ENCODE data around the gene KIAA1328.
A peak's percentile ranks its signal among the peaks of the same experiment; 100 is the strongest.
"Not testable (repeated sequence)": the region's sequence is repeated elsewhere in the genome, so short reads cannot be mapped to it uniquely, and the experiment has no call there.

The KIAA1328 gene

DNA sequence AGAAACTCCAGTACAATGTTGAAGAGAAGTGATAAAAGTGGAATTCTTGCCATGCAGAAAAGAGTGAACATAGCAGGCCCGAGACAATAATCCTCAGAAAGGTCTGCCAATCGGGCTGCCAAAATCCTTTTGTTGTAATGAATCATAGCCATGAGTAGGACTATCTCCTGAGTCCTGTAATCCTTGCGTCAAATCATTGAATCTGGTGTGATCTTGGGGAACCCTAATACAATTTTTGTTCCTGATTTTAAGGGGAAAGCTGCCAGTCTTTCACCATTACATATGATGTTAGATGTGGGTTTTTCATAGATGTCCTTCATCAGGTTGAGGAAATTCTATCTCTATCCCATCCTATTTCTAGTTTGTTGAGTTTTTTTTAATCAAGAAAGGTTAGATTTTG is 2.4 kb upstream of the KIAA1328 start:
- no peak for DNase-seq

DNA sequence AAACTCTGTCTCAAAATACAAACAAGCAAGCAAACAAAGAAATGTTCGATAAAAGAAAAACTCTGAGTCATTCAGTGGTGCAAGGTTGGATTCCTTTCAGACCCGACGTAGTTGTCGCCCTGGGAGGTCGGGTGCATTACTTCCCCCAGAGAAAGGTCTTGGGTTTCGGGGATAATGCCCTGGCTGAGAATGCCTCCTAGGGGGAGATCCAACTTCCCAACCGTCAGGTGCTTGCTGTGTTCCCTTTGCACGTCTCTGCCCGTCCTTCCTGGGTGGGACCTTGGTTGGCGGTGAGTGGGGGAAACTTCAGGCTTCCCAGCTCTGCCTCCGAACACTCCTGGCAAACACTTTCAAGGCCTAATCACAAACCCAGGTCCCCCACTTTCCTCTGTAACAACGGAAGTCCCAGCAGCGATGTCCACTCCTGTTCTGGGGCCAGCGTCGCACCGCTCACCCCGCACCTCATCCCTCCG is 734 bp upstream of the KIAA1328 start:
- peak; percentile 45 for DNase-seq

DNA sequence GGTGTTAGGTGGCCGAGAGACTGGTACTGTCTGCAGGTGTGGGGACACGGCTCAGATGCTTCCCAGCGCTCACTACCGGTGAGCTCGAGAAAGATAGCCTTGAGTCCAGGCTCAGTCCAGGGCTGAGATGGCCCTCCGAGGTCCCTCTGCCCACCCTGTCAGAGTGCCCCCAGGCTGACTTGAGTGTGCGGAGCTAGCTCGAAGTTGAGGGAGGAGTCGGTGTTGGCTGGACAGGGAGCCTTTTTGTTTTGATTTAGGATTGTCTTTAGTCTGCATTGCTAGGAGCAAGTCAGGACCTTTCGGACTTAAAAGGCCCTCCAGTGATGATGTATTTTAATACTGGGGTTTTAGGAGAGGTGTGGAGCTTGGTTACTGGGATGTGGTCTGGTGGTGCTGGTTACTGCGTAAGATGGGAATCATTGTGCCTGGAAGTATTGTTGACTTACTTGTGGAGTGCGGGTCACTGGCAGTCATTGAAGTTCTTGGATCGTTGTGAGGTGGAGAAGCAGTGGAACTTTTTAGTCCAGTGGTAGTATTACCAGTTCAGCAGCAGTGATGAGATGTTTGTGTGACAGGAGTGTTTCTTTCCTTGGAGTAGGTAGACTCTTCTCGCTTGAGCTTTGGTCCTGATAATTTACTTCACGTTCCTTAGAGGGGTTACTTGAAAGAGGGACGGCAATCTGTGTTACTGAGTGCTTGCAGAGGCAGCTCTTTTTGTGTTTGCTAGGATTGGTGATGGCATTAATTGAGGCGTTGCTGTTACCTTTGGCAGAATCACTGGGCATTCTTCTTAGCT is 633 bp downstream of the KIAA1328 start:
- DNase-seq: no peak

DNA sequence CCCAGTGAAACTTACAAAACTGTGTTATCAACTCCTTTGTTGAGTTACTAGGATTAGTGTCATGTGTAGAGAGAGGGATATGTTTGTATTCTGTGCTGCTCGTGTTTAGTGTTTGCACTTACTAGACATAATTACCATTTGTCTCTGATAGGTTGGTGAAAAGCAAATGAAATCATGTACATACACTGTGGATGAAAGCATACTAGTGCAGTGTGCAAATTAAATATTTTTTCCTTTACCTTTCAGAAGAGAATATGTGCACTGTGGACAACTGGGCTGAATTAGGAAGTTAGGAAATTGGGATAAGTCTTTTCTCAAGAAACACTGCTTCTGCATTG is 1.2 kb downstream of the KIAA1328 start:
- no peak for DNase-seq

DNA sequence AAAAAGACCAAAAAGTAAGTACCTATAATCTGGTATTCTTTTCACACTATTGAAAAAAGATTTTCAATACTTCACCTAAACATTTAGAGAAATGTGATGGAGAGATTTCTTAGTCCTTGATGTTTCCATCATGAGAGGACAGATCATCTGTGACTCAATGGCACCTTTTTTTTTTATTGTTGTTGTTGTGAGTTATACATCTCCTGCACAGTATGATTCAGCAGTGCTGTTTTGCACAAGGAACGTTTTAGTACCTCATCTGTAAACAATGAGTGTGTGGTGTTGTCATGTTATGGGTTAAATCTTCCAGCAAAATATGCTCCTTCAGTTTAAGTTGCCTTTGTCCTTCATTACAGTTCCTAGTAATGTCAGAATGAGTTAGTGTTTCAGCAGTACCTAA is 2.2 kb downstream of the KIAA1328 start:
- no peak for DNase-seq

DNA sequence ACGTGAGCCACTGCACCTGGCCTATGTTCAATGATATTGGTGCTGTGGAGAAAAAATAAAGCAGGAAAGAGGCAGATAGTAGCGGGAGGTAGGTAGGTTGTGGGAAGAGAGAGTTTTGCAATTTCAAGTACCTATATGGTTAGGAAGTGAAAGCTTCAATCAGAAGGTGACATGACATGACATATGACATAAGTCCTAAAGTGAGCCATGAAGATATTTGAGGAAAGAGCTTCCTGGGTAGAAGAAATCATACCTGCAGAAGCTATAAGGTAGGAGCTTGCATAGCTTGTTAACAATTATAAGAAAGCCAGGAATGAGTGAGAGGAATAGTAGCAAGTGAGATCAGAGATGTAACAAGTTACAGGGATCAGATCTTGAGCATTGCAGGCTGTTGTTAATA is 4.2 kb downstream of the KIAA1328 start:
- DNase-seq: no peak

DNA sequence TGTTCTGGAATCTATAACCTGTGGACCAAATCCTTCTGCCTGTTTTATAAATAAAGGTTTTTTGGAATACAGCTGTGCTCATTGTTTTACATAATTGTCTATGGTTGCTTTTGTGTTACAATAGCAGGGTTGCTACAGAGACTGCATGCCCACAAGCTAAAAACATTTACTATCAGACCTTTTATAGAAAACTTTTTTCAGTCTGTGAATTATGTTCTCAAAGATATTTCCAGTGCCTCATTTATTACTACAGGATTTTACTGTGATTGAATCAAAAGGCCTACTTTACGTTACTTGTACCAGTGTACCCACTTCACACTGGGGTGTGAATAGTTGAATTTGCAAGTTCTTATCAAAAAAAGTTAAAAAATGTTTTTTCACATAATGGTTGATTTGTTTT is 7.0 kb downstream of the KIAA1328 start:
- DNase-seq: no peak

DNA sequence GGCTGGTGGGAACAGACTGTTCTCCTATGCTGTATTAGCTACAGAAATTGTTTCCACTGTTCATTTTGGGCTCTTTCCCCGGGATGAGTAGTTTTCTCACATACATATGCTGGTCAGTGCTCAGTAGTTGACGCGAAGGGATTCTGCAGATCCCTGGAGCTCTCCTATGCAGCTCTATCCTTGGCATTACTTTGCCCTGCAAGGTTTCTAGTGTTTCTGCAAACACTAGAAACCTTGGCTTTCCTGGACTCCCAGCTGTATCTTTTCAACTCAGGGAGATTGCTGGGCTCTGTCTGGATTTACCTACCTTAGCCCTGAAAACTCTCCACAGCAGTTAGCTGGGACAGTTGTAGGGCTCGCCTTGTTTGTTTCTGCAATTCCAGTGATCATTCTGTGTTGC is 10.9 kb downstream of the KIAA1328 start:
- no peak for DNase-seq

DNA sequence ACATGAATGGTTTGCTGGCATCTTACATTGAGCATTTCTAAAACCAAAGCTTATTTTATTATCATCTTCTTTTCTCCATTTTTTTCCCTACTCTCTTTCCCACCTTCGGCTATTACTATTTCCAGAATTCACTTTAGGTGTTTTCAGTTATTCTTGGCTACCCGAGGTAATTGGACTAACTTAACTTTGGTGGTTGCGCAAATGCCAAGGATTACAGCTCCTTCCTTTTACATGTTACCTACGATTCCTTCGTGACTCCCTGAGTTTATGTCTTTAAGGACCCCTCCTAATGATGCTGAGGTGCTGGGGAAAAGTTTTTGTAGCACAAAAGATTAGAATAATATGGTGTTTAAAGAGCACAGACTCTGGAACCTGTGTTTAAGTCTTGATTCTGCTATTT is 14.3 kb downstream of the KIAA1328 start:
- DNase-seq: no peak

DNA sequence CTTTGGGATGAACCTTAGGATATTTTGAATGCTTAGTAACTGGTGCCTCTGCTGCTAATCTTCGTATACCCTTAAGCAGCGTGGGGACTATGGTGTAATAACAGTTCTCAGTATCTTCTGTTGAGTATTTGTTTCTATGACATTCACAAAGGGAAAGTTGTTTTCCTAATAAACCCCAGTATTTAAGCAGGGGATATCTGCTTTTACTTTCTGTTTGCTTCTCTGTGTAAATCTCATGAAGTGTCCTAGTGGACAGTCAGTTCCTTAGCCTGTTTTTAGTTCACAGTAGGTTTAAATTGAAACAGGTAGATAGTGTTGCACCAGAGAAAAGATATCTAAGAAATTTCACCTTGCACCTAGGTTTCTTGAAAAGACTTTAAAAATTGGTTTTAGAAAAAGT is 14.9 kb downstream of the KIAA1328 start:
- no peak for DNase-seq

DNA sequence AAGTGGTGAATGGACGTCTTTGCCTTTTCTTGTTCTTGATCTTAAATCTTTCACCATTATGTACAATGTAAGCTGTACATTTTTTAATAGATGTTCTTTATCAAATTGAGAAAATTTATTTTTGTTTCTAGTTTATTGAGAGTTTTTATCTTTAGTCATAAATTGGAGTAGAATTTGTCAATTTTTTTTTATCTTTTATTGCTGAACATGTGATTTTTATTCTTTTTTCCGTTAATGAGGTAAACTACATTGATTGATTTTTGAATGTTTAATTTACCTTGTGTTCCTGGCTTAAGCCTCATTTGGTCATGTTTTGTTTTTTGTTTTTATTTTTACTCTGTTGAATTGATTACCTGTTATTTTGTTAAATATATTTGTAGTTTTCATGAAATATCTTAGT is 19.7 kb downstream of the KIAA1328 start:
- no peak for DNase-seq

DNA sequence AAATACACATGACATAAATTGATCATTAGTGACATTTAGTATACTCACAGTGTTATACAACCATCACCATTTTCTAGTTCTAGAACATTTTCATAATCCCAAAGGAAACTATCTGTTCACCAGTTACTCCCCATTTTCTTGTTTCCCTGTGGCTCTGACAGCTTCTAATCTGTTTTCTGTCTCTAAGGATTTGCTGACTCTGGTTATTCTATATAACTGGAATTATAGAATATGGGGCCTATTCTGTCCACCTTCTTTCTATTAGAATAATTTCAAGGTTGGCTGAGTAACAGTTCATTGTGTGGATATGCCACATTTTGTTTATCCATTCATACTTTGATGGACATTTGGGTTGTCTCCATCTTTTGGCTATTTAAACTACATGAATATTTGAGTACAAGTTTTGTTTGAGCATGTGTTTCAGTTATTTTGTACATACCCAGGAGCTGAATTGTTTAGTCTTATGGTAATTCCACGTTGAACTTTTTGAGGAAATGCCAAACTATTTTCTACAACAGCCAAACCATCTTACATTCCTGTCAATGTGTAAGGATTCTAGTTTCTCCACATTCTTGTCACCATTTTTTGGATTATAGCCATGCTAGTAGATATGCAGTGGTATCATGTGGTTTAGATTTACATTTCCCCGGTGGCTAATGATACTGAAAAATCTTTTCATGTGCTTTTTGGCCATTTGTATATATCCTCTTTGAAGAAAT is 20.5 kb downstream of the KIAA1328 start:
- DNase-seq: no peak

DNA sequence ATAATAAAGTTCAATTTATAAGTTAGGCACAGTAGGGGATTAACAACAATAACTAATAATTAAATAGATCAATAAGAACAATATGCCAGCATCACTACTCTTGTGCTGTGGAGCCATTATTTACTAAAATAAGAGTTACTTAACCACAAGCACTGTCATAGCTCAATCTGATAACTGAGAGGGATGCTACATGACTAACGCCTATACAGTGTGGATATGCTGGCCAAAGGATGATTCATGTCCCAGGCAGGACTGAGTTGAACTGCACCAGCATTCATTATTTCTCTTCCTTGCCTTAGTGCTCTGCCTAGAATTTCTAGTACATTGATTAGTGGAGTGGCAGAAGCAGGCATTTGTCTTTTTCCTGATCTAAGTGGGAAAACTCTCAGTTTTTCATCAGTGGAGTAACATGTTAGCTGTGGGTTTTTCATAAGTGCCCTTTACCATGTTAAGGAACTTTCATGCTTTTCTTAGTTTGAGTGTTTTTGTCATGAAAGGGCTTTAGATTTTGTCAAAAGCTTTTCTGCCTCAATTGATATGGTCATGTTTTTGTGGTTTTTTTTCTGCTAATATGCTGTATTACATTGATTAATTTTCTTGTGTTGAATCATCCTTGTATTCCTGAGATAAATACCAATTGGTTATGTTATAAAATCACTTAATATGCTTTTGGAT is 21.7 kb downstream of the KIAA1328 start:
- no peak for DNase-seq

DNA sequence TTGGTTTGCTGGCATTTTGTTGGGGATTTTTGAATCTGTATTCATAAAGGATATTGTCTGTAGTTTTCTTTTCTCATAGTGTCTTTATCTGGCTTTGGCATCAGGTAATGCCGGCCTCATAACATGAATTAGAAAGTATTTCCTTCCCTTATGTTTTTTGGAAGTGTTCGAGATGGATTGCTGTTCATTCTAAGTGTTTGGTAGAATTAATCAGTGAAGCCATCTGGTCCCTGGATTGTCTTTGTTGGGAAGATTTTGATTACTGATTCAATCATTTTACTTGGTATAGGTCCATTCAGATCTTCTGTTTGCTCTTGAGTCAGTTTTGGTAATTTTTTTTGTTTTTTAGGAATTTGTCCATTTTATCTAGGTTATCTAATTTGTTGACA is 22.3 kb downstream of the KIAA1328 start:
- DNase-seq: no peak

DNA sequence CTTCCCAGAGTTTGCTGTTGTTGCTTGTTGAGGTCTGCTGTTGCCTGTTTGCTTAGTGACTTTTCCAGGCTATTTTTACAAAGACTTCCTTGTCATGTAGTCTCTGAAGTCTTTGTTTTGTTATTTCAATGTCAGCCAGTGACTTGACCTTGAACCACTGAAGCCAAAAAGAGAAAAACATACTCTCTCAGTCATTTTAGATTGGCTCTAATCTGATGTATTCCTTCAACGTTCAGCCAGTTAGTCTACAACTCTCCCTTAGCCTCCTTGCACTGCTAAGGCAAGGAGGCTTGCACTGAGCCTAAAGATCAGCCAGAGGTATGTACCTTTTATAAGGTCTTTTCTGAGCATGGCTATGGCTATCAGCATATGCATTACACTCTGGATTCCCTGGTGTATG is 27.9 kb downstream of the KIAA1328 start:
- DNase-seq: no peak

DNA sequence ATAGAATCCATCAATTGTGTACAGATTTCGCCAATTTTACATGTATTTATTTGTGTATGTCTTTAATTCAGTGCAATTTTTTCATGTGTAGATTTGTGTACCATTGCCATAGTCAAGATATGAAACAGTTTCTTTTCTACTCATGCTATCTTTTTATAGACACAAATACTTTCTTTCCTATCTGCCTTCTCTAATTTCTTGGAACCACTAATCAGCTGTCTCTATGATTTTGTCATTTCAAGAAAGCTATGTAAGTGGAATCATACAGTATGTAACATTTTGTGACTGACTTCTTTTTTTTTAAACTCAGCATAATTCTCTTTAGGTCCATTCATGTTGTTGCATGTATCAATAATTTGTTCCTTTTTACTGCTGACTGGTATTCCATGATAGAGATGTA is 33.3 kb downstream of the KIAA1328 start:
- no peak for DNase-seq

DNA sequence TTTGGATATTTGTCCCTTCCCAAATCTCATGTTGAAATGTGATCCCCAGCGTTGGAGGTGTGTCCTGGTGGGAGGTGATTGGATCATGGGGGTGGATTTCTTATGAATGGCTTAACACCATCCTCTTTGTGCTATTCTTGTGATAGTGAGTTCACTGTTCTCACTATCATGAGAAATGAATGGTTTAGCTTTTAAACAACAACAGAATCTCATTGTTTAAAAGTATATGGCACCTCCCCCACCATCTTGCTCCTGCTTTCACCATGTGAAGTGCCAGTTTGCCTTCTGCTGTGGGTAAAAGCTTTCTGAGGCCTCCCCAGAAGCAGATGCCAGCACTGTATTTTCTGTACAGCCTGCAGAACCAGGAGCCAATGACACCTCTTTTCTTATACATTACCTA is 38.1 kb downstream of the KIAA1328 start:
- DNase-seq: no peak

DNA sequence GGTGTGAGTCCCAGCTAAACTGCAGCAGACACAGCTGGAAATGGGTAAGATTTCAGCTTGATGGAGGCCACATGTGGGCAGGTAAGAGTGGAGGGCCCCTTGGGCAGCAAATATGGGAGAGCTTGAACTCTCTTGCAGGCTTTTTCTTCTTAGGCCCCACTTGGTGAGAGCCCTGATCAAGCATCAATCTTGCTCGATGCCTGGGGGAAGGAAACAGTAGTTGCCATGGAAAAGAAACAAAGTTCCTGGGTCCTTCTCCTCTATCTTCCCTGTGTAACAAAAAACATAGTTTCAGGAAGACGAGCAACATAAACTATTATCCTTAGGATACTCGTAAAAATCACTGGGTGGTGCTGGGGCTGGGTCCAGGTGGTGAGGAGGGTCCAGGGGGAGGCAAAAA is 42.9 kb downstream of the KIAA1328 start:
- no peak for DNase-seq

DNA sequence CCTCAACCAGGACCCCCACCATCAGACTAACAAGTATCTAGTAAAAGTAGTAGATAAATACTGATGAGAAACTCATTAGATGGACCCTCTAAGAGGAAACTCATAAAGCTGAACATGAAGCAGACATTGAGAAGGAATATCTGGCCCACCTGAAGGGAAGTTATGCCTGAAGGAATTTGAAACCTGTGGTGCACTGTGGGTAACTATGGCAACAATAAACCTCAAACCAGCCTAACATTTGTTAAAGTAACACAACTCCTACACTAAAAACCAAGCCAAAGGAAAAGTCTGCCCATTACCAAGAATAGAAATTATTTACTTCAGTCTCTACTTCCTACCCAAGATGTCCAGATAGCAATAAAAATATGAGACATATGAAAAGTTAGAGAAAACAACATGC is 43.4 kb downstream of the KIAA1328 start:
- DNase-seq: no peak

DNA sequence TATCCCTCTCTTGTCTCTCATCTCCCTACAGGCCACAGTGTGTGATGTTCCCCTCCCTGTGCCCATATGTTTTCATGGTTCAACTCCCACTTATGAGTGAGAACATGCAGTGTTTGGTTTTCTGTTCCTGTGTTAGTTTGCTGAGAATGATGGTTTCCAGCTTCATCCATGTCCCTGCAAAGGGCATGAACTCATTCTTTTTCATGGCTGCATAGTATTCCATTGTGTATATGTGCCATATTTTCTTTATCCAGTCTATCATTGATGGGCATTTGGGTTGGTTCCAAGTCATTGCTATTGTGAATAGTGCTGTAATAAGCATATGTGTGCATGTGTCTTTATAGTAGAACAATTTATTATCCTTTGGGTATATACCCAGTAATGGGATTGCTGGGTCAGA is 44.9 kb downstream of the KIAA1328 start:
- DNase-seq: not testable (repeated sequence)

DNA sequence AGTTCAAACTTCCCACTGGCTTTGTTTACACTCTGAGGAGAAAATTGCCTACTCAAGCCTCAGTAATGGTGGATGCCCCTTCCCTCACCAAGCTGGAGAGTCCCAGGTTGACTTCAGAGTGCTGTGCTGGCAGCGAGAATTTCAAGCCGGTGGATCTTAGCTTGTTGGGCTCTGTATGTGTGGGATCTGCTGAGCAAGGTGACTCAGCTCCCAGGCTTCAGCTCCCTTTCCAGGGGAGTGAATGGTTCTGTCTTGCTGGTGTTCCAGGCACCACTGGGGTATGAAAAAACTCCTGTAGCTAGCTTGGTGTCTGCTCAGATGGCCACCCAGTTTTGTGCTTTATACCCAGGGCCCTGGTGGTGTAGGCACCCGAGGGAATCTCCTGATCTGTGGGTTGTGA is 50.9 kb downstream of the KIAA1328 start:
- not testable (repeated sequence) for DNase-seq

DNA sequence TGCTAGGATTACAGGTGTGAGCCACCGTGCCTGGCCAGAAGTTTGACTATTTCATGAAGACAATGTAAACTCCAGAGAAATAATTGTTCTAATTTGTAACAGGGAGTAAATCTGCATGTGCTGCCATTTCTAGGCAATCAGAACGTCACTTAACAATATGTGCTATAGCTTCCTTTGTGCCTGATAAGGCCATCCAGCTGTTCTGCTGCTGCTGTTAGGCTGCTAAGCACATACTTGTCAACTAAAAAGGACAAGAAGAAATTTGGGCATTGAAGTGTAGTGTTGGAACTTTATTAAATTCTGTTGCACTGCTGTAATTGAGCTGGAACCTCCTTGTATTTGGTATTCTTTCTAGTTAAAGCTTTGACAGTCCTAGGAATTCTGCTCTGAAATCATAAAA is 57.1 kb downstream of the KIAA1328 start:
- no peak for DNase-seq

DNA sequence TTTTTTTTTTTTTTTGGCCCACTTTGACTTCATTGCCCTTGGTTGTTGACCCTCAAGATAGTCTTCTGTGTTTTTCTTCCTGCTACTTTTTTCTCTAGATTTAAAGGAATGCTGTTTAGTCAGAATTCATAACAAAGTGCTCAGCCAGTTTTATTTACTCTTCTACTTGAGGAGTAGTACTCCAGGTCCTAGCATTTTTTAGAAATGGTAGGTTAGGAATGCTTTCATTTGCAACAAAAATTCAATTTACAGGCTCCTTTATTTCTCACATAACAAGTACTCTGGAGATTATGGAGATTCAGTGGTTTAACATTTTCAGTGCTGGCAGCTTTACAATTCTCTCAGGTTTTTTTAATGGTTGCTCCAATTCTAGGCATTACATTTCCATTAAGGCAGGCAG is 58.2 kb downstream of the KIAA1328 start:
- DNase-seq: no peak

DNA sequence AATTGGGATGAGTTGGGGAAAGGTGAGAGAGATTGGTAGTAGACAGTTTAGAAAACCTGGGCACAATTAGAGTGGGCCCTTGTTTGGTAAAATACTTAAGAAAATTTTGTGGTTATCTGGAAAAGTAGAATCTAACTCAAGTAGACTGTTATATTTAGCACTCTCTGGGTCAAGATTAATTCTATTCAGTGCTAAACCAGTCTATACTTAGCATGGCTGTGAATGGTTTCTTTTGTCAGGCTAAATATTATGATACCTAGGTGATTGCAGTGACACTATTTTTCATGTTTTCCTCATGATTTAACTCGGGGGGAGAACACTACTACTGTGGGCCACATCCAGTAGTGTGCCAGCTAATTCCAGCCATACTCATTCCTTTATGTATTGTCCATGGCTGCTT is 58.9 kb downstream of the KIAA1328 start:
- no peak for DNase-seq
